Measurements from ENCODE around the gene PEAK3. TPM values are rescaled to one million over a fixed set of nuclear protein-coding genes. Genes with fewer than 3 reads are reported as not detected.

The PEAK3 gene
- total and polyA plus RNA-seq, 9 of the 15 experiments (the other 6 are each of a cell fraction or from before 2014, with no cell fraction given): 0.07 to 0.40 TPM; not detected in 7

- TF ChIP-seq UBTF (IDR thresholded peaks at IDR 0.05; ENCODE audit: borderline replicate concordance in 1 of 2, low read depth in 2 of 2, low read length in 2 of 2): 0 out of 4 replicates have a peak, but pooled peaks of 1 of the 2 experiments have one; percentile 42
- peak; percentile 67; the same call in 1 of the 2 replicates for TF ChIP-seq GATAD2B (IDR thresholded peaks at IDR 0.05; ENCODE audit: borderline replicate concordance)
- TF ChIP-seq TEAD1 (CRISPR knock-in tag; IDR thresholded peaks at IDR 0.05): peak in 1 of 2 experiments; percentile 61; a peak in 2 of 4 replicates
- TF ChIP-seq SRSF3 (IDR thresholded peaks at IDR 0.05; ENCODE audit: insufficient read depth, low read length): no peak
- TF ChIP-seq ESRRA (IDR thresholded peaks at IDR 0.05; ENCODE audit: borderline replicate concordance, low read depth): peak; percentile 48
- TF ChIP-seq, protein P1, sequence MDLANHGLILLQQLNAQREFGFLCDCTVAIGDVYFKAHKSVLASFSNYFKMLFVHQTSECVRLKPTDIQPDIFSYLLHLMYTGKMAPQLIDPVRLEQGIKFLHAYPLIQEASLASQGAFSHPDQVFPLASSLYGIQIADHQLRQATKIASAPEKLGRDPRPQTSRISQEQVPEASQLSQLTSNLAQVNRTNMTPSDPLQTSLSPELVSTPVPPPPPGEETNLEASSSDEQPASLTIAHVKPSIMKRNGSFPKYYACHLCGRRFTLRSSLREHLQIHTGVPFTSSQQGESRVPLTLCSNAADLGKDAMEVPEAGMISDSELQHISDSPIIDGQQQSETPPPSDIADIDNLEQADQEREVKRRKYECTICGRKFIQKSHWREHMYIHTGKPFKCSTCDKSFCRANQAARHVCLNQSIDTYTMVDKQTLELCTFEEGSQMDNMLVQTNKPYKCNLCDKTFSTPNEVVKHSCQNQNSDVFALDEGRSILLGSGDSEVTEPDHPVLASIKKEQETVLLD (IDR thresholded peaks at IDR 0.05): peak; percentile 96
- TF ChIP-seq, protein P2, sequence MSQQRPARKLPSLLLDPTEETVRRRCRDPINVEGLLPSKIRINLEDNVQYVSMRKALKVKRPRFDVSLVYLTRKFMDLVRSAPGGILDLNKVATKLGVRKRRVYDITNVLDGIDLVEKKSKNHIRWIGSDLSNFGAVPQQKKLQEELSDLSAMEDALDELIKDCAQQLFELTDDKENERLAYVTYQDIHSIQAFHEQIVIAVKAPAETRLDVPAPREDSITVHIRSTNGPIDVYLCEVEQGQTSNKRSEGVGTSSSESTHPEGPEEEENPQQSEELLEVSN (IDR thresholded peaks at IDR 0.05; ENCODE audit: borderline replicate concordance in 1 of 2, extremely low read depth in 1 of 2, insufficient read depth in 1 of 2, insufficient read length in 1 of 2, low read depth in 1 of 2, low read length in 1 of 2, poor library complexity in 1 of 2, severe bottlenecking in 1 of 2): peak; percentile 34 to 51
- peak; percentile 81 for TF ChIP-seq TAF9B (IDR thresholded peaks at IDR 0.05; ENCODE audit: partially characterized antibody)
- peak; percentile 50 for TF ChIP-seq MXD1 (CRISPR knock-in tag; IDR thresholded peaks at IDR 0.05; ENCODE audit: borderline replicate concordance, poor library complexity, severe bottlenecking)
- no peak for TF ChIP-seq ZNF584 (CRISPR knock-in tag; IDR thresholded peaks at IDR 0.05; ENCODE audit: low read depth)
- peak; percentile 84 for TF ChIP-seq CHD1 (IDR thresholded peaks at IDR 0.05; ENCODE audit: low read length)
- TF ChIP-seq NFE2 (IDR thresholded peaks at IDR 0.05; ENCODE audit: low read depth): no peak
- peak; percentile 72; the same call in 1 of the 2 replicates for TF ChIP-seq TAF7 (tag; IDR thresholded peaks at IDR 0.05)
- TF ChIP-seq MNT (conservative IDR thresholded peaks at IDR 0.05): peak; percentile 80 to 92
Measured at GRCh38 chr19:2328401-2329148, 46.6 kb upstream of the PEAK3 start, which contains the start of the genes LSM7 and SPPL2B (continued).
